Endothelial cell of umbilical vein (primary cell): ENCODE data around the gene OVCH1. TPM values are rescaled to one million over a fixed set of nuclear protein-coding genes. Genes with fewer than 3 reads are reported as not detected.

Source experiments
- BruUV-seq: library from RNA; stranded (reverse); fragments of 400-500 nt; replicated peaks from 2 replicates; lab custom pipeline; 2021; lab: Mats Ljungman, UMichigan
- CTCF ChIA-PET: fragments of 300-600, 350-600 bp; sonication (Branson Sonifier 250); formaldehyde crosslinking; loops from one replicate; lab custom pipeline; 2021; ENCODE audit warnings: antibody characterized with exemption, inconsistent platforms; lab: Charles Lee
- POLR2A ChIA-PET: fragments of 300-600, 350-600 bp; sonication (Branson Sonifier 250); formaldehyde crosslinking; loops from one replicate; lab custom pipeline; 2021; ENCODE audit warnings: antibody characterized with exemption, inconsistent platforms; lab: Charles Lee
- DNase-seq: peaks from one replicate; pipeline ENCODE4 v3.0.0-alpha.2; 2011; ENCODE audit warnings: low read depth, low spot score
- FAIRE-seq: peaks from 2 replicates; lab custom pipeline; 2011; peaks lifted over from hg19 to GRCh38; lab: Jason Lieb, UNC
- H2AFZ ChIP-seq: 2 replicates; pipeline ENCODE4 v1.6.0; 2012; ENCODE audit warnings: low read depth, low read length, control low read depth, inconsistent platforms
- H3K27ac ChIP-seq: 2 replicates; pipeline ENCODE4 v1.5.1; 2011; ENCODE audit warnings: low read depth, mild to moderate bottlenecking, control low read depth, low read length, moderate library complexity; ENCODE audit not compliant: insufficient read depth
- H3K27me3 ChIP-seq, 2 experiments: 2 replicates each; pipeline versions ENCODE4 v1.6.0 to v1.6.1; 2011; ENCODE audit warnings: low read length in 2 of 2, mixed read lengths in 1 of 2; ENCODE audit not compliant: control insufficient read depth in 2 of 2, insufficient read depth in 2 of 2
- H3K36me3 ChIP-seq, 2 experiments: 2 replicates in 1 of 2; 3 replicates in 1 of 2; pipeline ENCODE4 v1.5.1; 2011; ENCODE audit warnings: low read length in 2 of 2, mild to moderate bottlenecking in 1 of 2, moderate library complexity in 1 of 2; ENCODE audit not compliant: control insufficient read depth in 2 of 2, insufficient read depth in 2 of 2; ENCODE audit errors: extremely low read depth in 1 of 2
- H3K4me1 ChIP-seq: 3 replicates; pipeline ENCODE4 v1.5.1; 2011; ENCODE audit warnings: mild to moderate bottlenecking, low read length; ENCODE audit not compliant: control insufficient read depth, insufficient read depth; ENCODE audit errors: extremely low read depth
- H3K4me2 ChIP-seq: 2 replicates; pipeline ENCODE4 v1.6.1; 2011; ENCODE audit warnings: low read length, control low read depth, mixed read lengths; ENCODE audit not compliant: insufficient read depth
- H3K4me3 ChIP-seq, 3 experiments: fragments of 200-600 bp in 1 of 3; sonication (generic), shearing (Covaris generic) in 1 of 3; replicated peaks in 1 of 3; 2 replicates each; pipeline ENCODE4 v1.5.1; 2011 to 2016; ENCODE audit warnings: control low read depth in 3 of 3, low read length in 3 of 3, mild to moderate bottlenecking in 2 of 3, inconsistent platforms in 1 of 3, low read depth in 1 of 3, moderate library complexity in 1 of 3; ENCODE audit not compliant: insufficient read depth in 1 of 3
- H3K79me2 ChIP-seq: 2 replicates; pipeline ENCODE4 v1.6.0; 2012; ENCODE audit warnings: low read length, inconsistent platforms; ENCODE audit not compliant: control insufficient read depth, insufficient read depth
- H3K9ac ChIP-seq: replicated peaks from 2 replicates; pipeline ENCODE3; 2011; ENCODE audit warnings: low read length, control low read depth; ENCODE audit not compliant: insufficient read depth; ENCODE audit errors: extremely low read depth
- H3K9me1 ChIP-seq: replicated peaks from 3 replicates; pipeline ENCODE4 v1.6.0; 2011; ENCODE audit warnings: mild to moderate bottlenecking, low read length; ENCODE audit not compliant: control insufficient read depth, insufficient read depth; ENCODE audit errors: extremely low read depth
- H3K9me3 ChIP-seq: replicated peaks from 2 replicates; pipeline ENCODE4 v1.5.1; 2012; ENCODE audit warnings: low read length, inconsistent platforms; ENCODE audit not compliant: control insufficient read depth, insufficient read depth
- H4K20me1 ChIP-seq: replicated peaks from 2 replicates; pipeline ENCODE3; 2011; ENCODE audit warnings: mild to moderate bottlenecking, low read length; ENCODE audit not compliant: control insufficient read depth, insufficient read depth; ENCODE audit errors: extremely low read depth
- CTCF ChIP-seq, 2 donors: IDR thresholded peaks; 1 replicate in 1 of 2; 2 replicates in 1 of 2; pipeline ENCODE4 v1.5.1; 2011; ENCODE audit warnings: low read length in 2 of 2, mild to moderate bottlenecking in 2 of 2, moderate library complexity in 2 of 2, control low read depth in 1 of 2, inconsistent platforms in 1 of 2, low read depth in 1 of 2; ENCODE audit not compliant: insufficient read depth in 1 of 2; ENCODE audit errors: extremely low read depth in 1 of 2
- EZH2 ChIP-seq: IDR thresholded peaks from 2 replicates; pipeline ENCODE4 v1.6.1; 2012; ENCODE audit warnings: borderline replicate concordance, low read depth, mild to moderate bottlenecking, moderate library complexity, low read length, inconsistent platforms; ENCODE audit not compliant: severe bottlenecking
- FOS ChIP-seq: IDR thresholded peaks from 2 replicates; pipeline ENCODE4 v1.6.1; 2011; ENCODE audit warnings: mild to moderate bottlenecking, low read length, moderate library complexity, borderline replicate concordance; ENCODE audit not compliant: insufficient read depth
- GATA2 ChIP-seq: IDR thresholded peaks from 2 replicates; pipeline ENCODE4 v1.7.0; 2011; ENCODE audit warnings: low read depth, mild to moderate bottlenecking, moderate library complexity, mixed read lengths, low read length; ENCODE audit not compliant: insufficient read length, insufficient read depth
- JUN ChIP-seq: IDR thresholded peaks from 2 replicates; pipeline ENCODE4 v1.6.1; 2011; ENCODE audit warnings: borderline replicate concordance, low read depth; ENCODE audit not compliant: insufficient read length, insufficient read depth
- MAX ChIP-seq: IDR thresholded peaks from 2 replicates; pipeline ENCODE4 v1.6.1; 2011; ENCODE audit not compliant: insufficient read depth, insufficient read length
- MYC ChIP-seq: IDR thresholded peaks from one replicate; pipeline ENCODE4 v1.6.1; 2011; ENCODE audit warnings: mild to moderate bottlenecking, low read depth, low read length
- POLR2A ChIP-seq: IDR thresholded peaks from 2 replicates; pipeline ENCODE4 v1.6.1; 2012; ENCODE audit warnings: low read depth, mild to moderate bottlenecking, control low read depth, low read length
- POLR2AphosphoS5 ChIP-seq: IDR thresholded peaks from 2 replicates; pipeline ENCODE4 v1.6.1; 2012; ENCODE audit warnings: low read depth, mild to moderate bottlenecking, control low read depth, low read length, moderate library complexity; ENCODE audit not compliant: insufficient read depth
- dilution Hi-C: fragments of 300-500 bp; cut with MboI; formaldehyde crosslinking; loops from one replicate; pipeline ENCODE4 v1.15.0; 2019; ENCODE audit warnings: low sequenced_read_pairs; ENCODE audit not compliant: extremely low pct_ligation_motif_present
- intact Hi-C: fragments of 100-400 bp; cut with micrococcal nuclease; formaldehyde crosslinking; loops from one replicate; pipeline ENCODE4 v1.10.0; 2022
- polyA plus RNA-seq, 4 experiments: library from polyadenylated mRNA; depleted of rRNA in 3 of 4; stranded (reverse) in 3 of 4; unstranded in 1 of 4; fragments of >200 nt; gene quantifications; 2 replicates each; pipeline versions ENCODE4 v1.2.1 to v1.2.3, GENCODE V29; 2011 to 2012; ENCODE audit warnings: missing spikeins in 1 of 4
- total RNA-seq: library from RNA; stranded (reverse); gene quantifications from 2 replicates; pipeline ENCODE4 v1.2.3, GENCODE V29; 2021

OVCH1 gene
- total and polyA plus RNA-seq, 2 donors (not counting 3 experiments of a cell fraction or from before 2014, with no cell fraction given), result 0.01 TPM; not detected in 1

- dilution Hi-C loops, result no loop called here
- Histone ChIP-seq H3K27me3 (no peaks in the 10 kb centered on the region), H2AFZ (no peak overlapping the region), H3K9me3 (no peaks in the 10 kb centered on the region), H3K4me2 (no peak overlapping the region), H3K4me3 (no peak overlapping the region), H3K9ac (no peak overlapping the region), H3K4me1 (no peaks in the 10 kb centered on the region), H3K27ac (no peak overlapping the region), H3K79me2 (no peaks in the 10 kb centered on the region), H3K9me1 (no peaks in the 10 kb centered on the region), H3K36me3 (no peaks in the 10 kb centered on the region), H4K20me1 (no peaks in the 10 kb centered on the region)
- CTCF ChIA-PET, result interaction anchor here (1.1 to 1.9 kb wide), 3 partner anchors 10 to 22 kb away, joined by 3 to 9 read pairs (median 4); no protein-coding TSS in a partner anchor
- DNase-seq (no peak), FAIRE-seq (no peak)
- intact Hi-C loops, result no loop called here
- no TSS peak for BruUV-seq
- TF ChIP-seq CTCF (IDR thresholded peaks at IDR 0.05; ENCODE audit: extremely low read depth in 1 of 2, insufficient read depth in 1 of 2, low read depth in 1 of 2, low read length in 2 of 2) (no peak), EZH2 (no peak), POLR2A (no peak), MYC (no peak), JUN (no peak), GATA2 (no peak), MAX (no peak), FOS (no peak), POLR2AphosphoS5 (no peak)
- POLR2A ChIA-PET, result no interaction called here
Measured at GRCh38 chr12:29530436-29530835, 33.0 kb upstream of the OVCH1 start.
